PC-3 (cell line): ENCODE data around the gene OR10AD1.

ENCODE experiments used
- EZH2 ChIP-seq: fragments of 300-600 bp; sonication (generic); IDR thresholded peaks from one replicate; pipeline ENCODE4 v1.6.1; 2017; ENCODE audit warnings: antibody characterized with exemption, mild to moderate bottlenecking, low read length; ENCODE audit not compliant: unreplicated experiment
- EZH2phosphoT487 ChIP-seq: fragments of 300-600 bp; sonication (generic); IDR thresholded peaks from 2 replicates; pipeline ENCODE4 v1.6.1; 2018; ENCODE audit warnings: mild to moderate bottlenecking, antibody characterized with exemption, low read length, borderline replicate concordance
- TF ChIP-seq, protein P1 (sequence below): fragments of 300-600 bp; sonication (generic); conservative IDR thresholded peaks from 2 replicates; pipeline ENCODE4 v1.5.1; 2017; ENCODE audit warnings: antibody characterized with exemption, low read depth, mild to moderate bottlenecking, low read length

DNA sequence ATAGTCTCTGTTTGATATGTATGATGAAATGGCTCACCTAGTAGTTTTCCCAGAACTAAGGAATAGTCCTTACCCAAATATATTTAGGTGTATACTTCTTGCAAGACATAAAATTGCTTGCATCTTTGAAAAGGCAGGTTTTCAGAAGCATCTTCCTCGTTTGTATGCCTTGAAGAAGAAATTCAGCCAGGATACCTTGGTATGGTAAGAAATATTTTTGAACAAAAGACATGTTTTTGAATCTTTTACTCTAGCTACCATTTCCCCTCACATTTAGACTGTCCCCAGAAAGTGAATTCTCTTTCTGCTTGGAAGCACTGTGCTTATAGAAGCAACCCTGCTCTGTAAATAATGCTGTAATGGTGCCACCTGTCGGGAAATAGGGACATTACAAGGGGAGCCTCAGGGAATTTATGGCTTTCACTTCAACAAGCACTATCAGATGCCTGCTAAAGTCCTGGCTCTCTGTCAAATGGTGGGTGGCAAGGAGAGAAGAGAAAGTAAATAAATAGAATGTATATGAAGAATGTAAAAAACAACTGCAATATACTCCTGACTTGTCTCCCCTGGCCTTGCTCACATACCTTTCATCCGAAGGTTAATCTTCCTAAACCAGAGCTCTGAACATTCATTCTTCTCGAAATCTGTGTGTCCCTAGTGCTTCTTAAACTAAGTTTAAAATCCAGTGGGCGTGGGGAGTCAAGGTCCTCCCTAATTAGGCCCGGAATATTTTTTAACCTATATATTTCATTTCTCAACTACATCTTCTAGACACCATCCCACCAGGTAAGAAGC is 13.6 kb downstream of the OR10AD1 start:
- TF ChIP-seq, protein P1, sequence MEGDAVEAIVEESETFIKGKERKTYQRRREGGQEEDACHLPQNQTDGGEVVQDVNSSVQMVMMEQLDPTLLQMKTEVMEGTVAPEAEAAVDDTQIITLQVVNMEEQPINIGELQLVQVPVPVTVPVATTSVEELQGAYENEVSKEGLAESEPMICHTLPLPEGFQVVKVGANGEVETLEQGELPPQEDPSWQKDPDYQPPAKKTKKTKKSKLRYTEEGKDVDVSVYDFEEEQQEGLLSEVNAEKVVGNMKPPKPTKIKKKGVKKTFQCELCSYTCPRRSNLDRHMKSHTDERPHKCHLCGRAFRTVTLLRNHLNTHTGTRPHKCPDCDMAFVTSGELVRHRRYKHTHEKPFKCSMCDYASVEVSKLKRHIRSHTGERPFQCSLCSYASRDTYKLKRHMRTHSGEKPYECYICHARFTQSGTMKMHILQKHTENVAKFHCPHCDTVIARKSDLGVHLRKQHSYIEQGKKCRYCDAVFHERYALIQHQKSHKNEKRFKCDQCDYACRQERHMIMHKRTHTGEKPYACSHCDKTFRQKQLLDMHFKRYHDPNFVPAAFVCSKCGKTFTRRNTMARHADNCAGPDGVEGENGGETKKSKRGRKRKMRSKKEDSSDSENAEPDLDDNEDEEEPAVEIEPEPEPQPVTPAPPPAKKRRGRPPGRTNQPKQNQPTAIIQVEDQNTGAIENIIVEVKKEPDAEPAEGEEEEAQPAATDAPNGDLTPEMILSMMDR: peak; percentile 87
- TF ChIP-seq EZH2: no peak
- no peak for TF ChIP-seq EZH2phosphoT487
